ENCODE data around the gene TMCO5A. TPM values are rescaled to one million over a fixed set of nuclear protein-coding genes. Genes with fewer than 3 reads are reported as not detected.

The TMCO5A gene
- polyA plus RNA-seq (not detected in 2 replicates), polyA minus RNA-seq (not detected in 2 replicates)

GRCh38 chr15:37934340-37934739 lies at the start of gene TMCO5A:
Gene TMCO5A, plus strand, starts transcription at chr15:37934640. Its CDS starts 1,684 bp downstream, at chr15:37936324.
- no peak within 1 kb of the TSS for H3K4me2 ChIP-seq (ENCODE audit: low read length)
- H3K9ac ChIP-seq (ENCODE audit: low read length), result no peak within 1 kb of the TSS
- H3K9me3 ChIP-seq (ENCODE audit: low read length), result no peaks in the 10 kb centered on the region
- no peaks in the 10 kb centered on the region for H3K79me2 ChIP-seq (replicated peaks; ENCODE audit: insufficient read depth, low read length)
- H3K4me3 ChIP-seq (ENCODE audit: low read length), result no peak within 1 kb of the TSS
- no peak within 1 kb of the TSS for H2AFZ ChIP-seq (ENCODE audit: low read depth, low read length)
- no peaks in the 10 kb centered on the region for H4K20me1 ChIP-seq (ENCODE audit: insufficient read depth)
- no peaks in the 10 kb centered on the region for H3K27me3 ChIP-seq (ENCODE audit: insufficient read depth, low read depth, low read length)
- H3K36me3 ChIP-seq (ENCODE audit: insufficient read depth, low read length), result no peaks in the 10 kb centered on the region
- no peaks in the 10 kb centered on the region for H3F3A ChIP-seq (ENCODE audit: insufficient read depth, low read length, poor library complexity, severe bottlenecking)
- TF ChIP-seq EZH2 (IDR thresholded peaks at IDR 0.05; ENCODE audit: borderline replicate concordance, insufficient read depth, low read length, poor library complexity, severe bottlenecking) (no peak), CTCF (IDR thresholded peaks at IDR 0.05; ENCODE audit: poor library complexity, severe bottlenecking) (no peak), EP300 (conservative IDR thresholded peaks at IDR 0.05; ENCODE audit: poor library complexity, severe bottlenecking) (no peak), POLR2AphosphoS5 (IDR thresholded peaks at IDR 0.05) (no peak), RAD21 (conservative IDR thresholded peaks at IDR 0.05) (no peak), SMC3 (conservative IDR thresholded peaks at IDR 0.05; ENCODE audit: poor library complexity) (no peak), MXI1 (conservative IDR thresholded peaks at IDR 0.05; ENCODE audit: poor library complexity, severe bottlenecking) (no peak), REST (IDR thresholded peaks at IDR 0.05; ENCODE audit: borderline replicate concordance) (no peak), TAF1 (IDR thresholded peaks at IDR 0.05; ENCODE audit: low read depth) (no peak)
- H3K9me2 ChIP-seq (ENCODE audit: insufficient read depth, low read length), result no peaks in the 10 kb centered on the region
- no peak within 1 kb of the TSS for H3K27ac ChIP-seq (ENCODE audit: low read length)

GRCh38 chr15:37885651-37886050 lies 48.8 kb upstream of the TMCO5A start:
- no peak overlapping the region for H3K4me2 ChIP-seq (ENCODE audit: low read length)
- H3K36me3 ChIP-seq (ENCODE audit: insufficient read depth, low read length), result no peaks in the 10 kb centered on the region
- H3K9ac ChIP-seq (ENCODE audit: low read length), result no peak overlapping the region
- H3K9me2 ChIP-seq (ENCODE audit: insufficient read depth, low read length), result no peaks in the 10 kb centered on the region
- no peak overlapping the region for H2AFZ ChIP-seq (ENCODE audit: low read depth, low read length)
- no peaks in the 10 kb centered on the region for H4K20me1 ChIP-seq (ENCODE audit: insufficient read depth)
- no peak overlapping the region for H3K27ac ChIP-seq (ENCODE audit: low read length)
- H3K27me3 ChIP-seq (ENCODE audit: insufficient read depth, low read depth, low read length), result no peaks in the 10 kb centered on the region
- H3K4me3 ChIP-seq (ENCODE audit: low read length), result no peak overlapping the region
- H3F3A ChIP-seq (ENCODE audit: insufficient read depth, low read length, poor library complexity, severe bottlenecking), result no peaks in the 10 kb centered on the region
- TF ChIP-seq TAF1 (IDR thresholded peaks at IDR 0.05; ENCODE audit: low read depth) (no peak), EZH2 (IDR thresholded peaks at IDR 0.05; ENCODE audit: borderline replicate concordance, insufficient read depth, low read length, poor library complexity, severe bottlenecking) (no peak), EP300 (conservative IDR thresholded peaks at IDR 0.05; ENCODE audit: poor library complexity, severe bottlenecking) (no peak), POLR2AphosphoS5 (IDR thresholded peaks at IDR 0.05) (no peak), CTCF (IDR thresholded peaks at IDR 0.05; ENCODE audit: poor library complexity, severe bottlenecking) (no peak), REST (IDR thresholded peaks at IDR 0.05; ENCODE audit: borderline replicate concordance) (no peak), RAD21 (conservative IDR thresholded peaks at IDR 0.05) (no peak), SMC3 (conservative IDR thresholded peaks at IDR 0.05; ENCODE audit: poor library complexity) (no peak)
- peaks cover 41% of the 10 kb centered on the region for H3K79me2 ChIP-seq (replicated peaks; ENCODE audit: insufficient read depth, low read length)
- no peaks in the 10 kb centered on the region for H3K9me3 ChIP-seq (ENCODE audit: low read length)

All from neural cell (in vitro differentiated cells).